DOHH2 (cell line): ENCODE measurements around the gene KREMEN2.

ENCODE experiments used
- EZH2phosphoT487 ChIP-seq: fragments of 200-600 bp; sonication (generic); IDR thresholded peaks from 2 replicates; pipeline ENCODE4 v1.6.1; 2017; ENCODE audit warnings: borderline replicate concordance, mild to moderate bottlenecking, antibody characterized with exemption, low read length, moderate library complexity, mixed read lengths
- TF ChIP-seq, protein P1 (sequence below): fragments of 200-600 bp; sonication (generic); IDR thresholded peaks from one replicate; pipeline ENCODE4 v1.5.1; 2014; ENCODE audit warnings: antibody characterized with exemption, mild to moderate bottlenecking, low read depth, low read length; ENCODE audit not compliant: poor library complexity, severe bottlenecking

DNA sequence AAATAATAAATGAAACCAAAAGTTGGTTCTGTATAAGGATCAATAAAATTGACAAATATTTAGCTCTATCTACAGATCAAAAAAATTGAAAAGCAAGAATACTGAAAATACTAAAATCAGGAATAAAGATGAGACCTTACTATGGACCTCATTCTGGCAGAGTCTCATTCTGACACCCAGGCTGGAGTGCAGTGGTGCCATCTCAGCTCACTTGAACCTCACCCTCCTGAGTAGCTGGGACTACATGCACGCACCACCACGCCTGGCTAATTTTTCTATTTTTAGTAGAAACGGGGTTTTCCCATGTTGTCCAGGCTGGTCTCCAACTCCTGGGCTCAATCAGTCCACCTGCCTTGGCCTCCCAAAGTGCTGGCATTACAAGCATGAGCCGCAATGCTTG, 22.0 kb upstream of the KREMEN2 start:
- TF ChIP-seq, protein P1, sequence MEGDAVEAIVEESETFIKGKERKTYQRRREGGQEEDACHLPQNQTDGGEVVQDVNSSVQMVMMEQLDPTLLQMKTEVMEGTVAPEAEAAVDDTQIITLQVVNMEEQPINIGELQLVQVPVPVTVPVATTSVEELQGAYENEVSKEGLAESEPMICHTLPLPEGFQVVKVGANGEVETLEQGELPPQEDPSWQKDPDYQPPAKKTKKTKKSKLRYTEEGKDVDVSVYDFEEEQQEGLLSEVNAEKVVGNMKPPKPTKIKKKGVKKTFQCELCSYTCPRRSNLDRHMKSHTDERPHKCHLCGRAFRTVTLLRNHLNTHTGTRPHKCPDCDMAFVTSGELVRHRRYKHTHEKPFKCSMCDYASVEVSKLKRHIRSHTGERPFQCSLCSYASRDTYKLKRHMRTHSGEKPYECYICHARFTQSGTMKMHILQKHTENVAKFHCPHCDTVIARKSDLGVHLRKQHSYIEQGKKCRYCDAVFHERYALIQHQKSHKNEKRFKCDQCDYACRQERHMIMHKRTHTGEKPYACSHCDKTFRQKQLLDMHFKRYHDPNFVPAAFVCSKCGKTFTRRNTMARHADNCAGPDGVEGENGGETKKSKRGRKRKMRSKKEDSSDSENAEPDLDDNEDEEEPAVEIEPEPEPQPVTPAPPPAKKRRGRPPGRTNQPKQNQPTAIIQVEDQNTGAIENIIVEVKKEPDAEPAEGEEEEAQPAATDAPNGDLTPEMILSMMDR = no peak
- no peak for TF ChIP-seq EZH2phosphoT487
